HG03565 (cell line): Measurements from ENCODE around the gene TMED5.

Experiments
- ATAC-seq: cut with Tn5 transposase; IDR thresholded peaks from one replicate; pipeline ENCODE4 v1.9.1; 2021; ENCODE audit warnings: mild to moderate bottlenecking, moderate library complexity; ENCODE audit not compliant: unreplicated experiment

Gene TMED5

GRCh38 chr1:93124556-93125355 lies 55.5 kb downstream of the TMED5 start:
- no peak for ATAC-seq

- ATAC-seq = no peak
These were observed 56.9 kb downstream of the TMED5 start for GRCh38 chr1:93123201-93123783.

GRCh38 chr1:93120614-93121013 lies 59.6 kb downstream of the TMED5 start:
- no peak for ATAC-seq

GRCh38 chr1:93114391-93114790 lies 65.8 kb downstream of the TMED5 start:
- ATAC-seq = no peak

- no peak for ATAC-seq
These were observed 67.1 kb downstream of the TMED5 start for GRCh38 chr1:93113127-93113526.

- no peak for ATAC-seq
These were observed 68.7 kb downstream of the TMED5 start for GRCh38 chr1:93111561-93111960.

GRCh38 chr1:93111065-93111464 lies 69.1 kb downstream of the TMED5 start:
- no peak for ATAC-seq

- no peak for ATAC-seq
These were observed 70.6 kb downstream of the TMED5 start for GRCh38 chr1:93109578-93109977.

- ATAC-seq = no peak
These were observed 71.9 kb downstream of the TMED5 start for GRCh38 chr1:93108335-93108734.

GRCh38 chr1:93107395-93107794 lies 72.8 kb downstream of the TMED5 start:
- ATAC-seq = no peak

GRCh38 chr1:93106226-93106625 lies 74.0 kb downstream of the TMED5 start:
- ATAC-seq = no peak

GRCh38 chr1:93102142-93102541 lies 78.1 kb downstream of the TMED5 start:
- ATAC-seq = no peak
